Posterior cingulate gyrus (tissue), 11 donors: ENCODE data around the gene LASP1.

Experiments used
- DNase-seq, 10 donors: peaks; one replicate each; pipeline versions ENCODE4 v3.0.0 to v3.0.0-alpha.2; 2020 to 2021; ENCODE audit warnings: mixed read lengths in 3 of 10
- intact Hi-C: fragments of 100-400 bp; cut with DNase I; formaldehyde crosslinking; loops from one replicate; pipeline ENCODE4 v1.15.1; 2023

LASP1 gene

DNA sequence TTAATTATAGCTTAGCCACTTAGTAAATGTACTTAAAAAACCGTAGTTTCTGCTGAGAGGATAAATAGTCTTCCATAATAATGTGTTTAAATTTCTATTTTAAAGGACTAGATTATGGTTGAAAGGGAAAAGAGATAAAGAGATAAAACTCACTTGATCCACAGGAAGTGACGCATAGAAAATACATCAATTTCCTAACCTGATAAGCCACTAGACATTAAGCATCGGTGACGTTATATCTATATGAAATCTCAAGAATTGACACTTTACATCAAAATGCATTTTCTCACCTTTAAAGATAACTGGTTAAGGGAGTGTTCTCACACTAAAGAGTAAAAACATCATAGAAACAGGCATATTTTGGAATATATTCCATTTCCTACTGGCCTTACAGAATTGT, 91.6 kb downstream of the LASP1 start:
- DNase-seq: no peak
- intact Hi-C loops: no loop called here

DNA sequence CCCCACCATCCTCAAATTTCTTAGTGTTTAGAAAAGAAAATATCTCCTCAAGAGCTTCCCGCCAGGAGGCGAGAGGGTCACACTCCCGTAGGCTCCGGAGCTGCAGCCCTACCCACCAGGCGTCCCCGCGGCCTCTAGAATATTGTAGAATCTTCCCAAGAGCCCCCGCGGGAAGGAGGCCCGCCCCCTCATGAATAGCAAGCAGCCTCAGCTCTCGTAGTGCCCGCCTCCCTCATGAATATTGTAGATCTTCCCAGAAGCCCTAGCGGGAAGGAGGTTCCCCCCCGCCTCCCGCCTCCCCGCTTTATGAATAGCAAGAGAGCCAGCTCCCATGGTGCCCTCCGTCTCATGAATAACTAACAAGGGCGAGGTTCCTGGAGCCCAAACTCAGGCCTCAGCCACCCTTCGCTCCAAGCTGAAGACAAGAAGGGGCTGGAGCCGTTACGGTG, 97.5 kb downstream of the LASP1 start, which contains the start of gene FBXO47:
TSS of gene FBXO47 (minus strand) at position 114 of the 449 bp plus-strand sequence. CDS start 4,378 bp downstream, outside the sequence.
- peak; percentile 65 to 97 (median 78) for DNase-seq
- intact Hi-C loops: no loop called here

DNA sequence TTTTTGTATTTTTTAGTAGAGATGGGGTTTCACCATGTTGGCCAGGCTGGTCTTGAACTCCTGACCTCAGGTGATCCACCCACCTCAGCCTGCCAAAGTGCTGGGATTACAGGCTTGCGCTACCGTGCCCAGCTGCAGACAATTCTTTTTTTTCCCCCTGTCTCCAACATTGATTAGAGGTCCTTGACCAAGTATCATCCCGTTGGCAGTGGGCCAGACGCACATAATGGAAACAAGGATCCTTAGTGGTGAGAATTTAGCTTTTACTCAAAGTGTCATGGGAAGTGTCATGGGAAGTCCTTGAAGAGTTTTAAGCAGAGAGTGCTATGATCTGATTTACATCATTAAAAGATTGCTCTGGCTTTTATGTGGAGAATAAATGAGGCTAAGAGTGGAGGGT, 99.4 kb downstream of the LASP1 start:
- no peak for DNase-seq
- intact Hi-C loops: no loop called here

DNA sequence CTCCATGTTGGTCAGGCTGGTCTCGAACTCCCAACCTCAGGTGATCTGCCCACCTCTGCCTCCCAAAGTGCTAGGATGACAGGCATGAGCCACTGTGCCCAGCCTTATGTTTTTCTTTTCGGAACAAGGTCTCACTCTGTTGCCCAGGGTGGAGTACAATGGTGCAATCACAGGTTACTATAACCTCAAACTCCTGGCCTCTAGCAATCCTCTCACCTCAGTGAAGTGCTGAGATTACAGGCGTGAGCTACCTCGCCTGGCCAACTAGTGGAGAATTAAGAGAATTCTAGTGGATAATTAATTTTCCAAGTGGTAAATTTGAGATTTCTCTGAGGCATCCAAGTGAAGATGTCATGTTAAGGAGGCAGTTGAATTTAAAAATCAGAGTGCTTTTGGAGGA, 100.3 kb downstream of the LASP1 start:
- intact Hi-C loops: no loop called here
- no peak for DNase-seq

DNA sequence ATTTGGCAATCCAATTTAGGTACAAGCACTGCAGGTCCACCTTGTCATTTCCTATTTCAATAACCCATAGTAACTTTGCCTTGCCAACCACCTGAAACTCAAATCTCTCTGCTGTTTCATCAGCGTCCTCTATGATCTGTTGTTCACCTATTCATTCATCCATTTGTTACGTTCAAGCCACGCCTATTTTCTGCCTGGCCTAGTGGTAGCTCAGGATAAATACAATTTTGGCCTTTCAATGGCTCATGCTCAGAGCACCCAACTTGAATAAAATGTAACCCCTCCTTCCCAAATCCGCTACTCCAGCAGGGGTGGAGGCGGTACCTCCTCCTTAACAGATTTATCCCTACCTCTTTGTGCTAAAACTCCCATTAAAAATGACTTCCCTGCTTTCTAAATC, 100.9 kb downstream of the LASP1 start:
- intact Hi-C loops: no loop called here
- DNase-seq: no peak
